ENCODE measurements around the gene S100A7.

Gene S100A7

GRCh38 chr1:153493343-153493960 lies 33.0 kb upstream of the S100A7 start:
- no peak overlapping the region for H3K4me3 ChIP-seq (ENCODE audit: low read length)
- H3K36me3 ChIP-seq (ENCODE audit: insufficient read depth, low read depth, low read length) = no peaks in the 10 kb centered on the region
- H3K9ac ChIP-seq (ENCODE audit: low read depth, low read length) = no peak overlapping the region
- peaks cover 10% of the 10 kb centered on the region for H3K4me1 ChIP-seq (ENCODE audit: insufficient read depth, low read length)
- no peaks in the 10 kb centered on the region for H3K27me3 ChIP-seq (ENCODE audit: insufficient read depth, low read length)
- H3K9me3 ChIP-seq (ENCODE audit: insufficient read depth, low read depth, low read length) = no peaks in the 10 kb centered on the region
- no peak overlapping the region for H3K27ac ChIP-seq (ENCODE audit: low read length)

GRCh38 chr1:153490272-153491051 lies 30.0 kb upstream of the S100A7 start:
- Histone ChIP-seq H3K9ac (ENCODE audit: low read depth, low read length) (no peak overlapping the region), H3K27ac (ENCODE audit: low read length) (no peak overlapping the region), H3K9me3 (ENCODE audit: insufficient read depth, low read depth, low read length) (no peaks in the 10 kb centered on the region), H3K27me3 (ENCODE audit: insufficient read depth, low read length) (no peaks in the 10 kb centered on the region), H3K36me3 (ENCODE audit: insufficient read depth, low read depth, low read length) (no peaks in the 10 kb centered on the region), H3K4me3 (ENCODE audit: low read length) (no peak overlapping the region), H3K4me1 (ENCODE audit: insufficient read depth, low read length) (peaks cover 10% of the 10 kb centered on the region)

- H3K4me3 ChIP-seq (ENCODE audit: low read length) = no peak overlapping the region
- H3K27ac ChIP-seq (ENCODE audit: low read length) = no peak overlapping the region
- peaks cover 8% of the 10 kb centered on the region; the same call in 1 of the 2 replicates for H3K4me1 ChIP-seq (ENCODE audit: insufficient read depth, low read length)
- H3K9me3 ChIP-seq (ENCODE audit: insufficient read depth, low read depth, low read length) = no peaks in the 10 kb centered on the region
- no peak overlapping the region for H3K9ac ChIP-seq (ENCODE audit: low read depth, low read length)
- no peaks in the 10 kb centered on the region for H3K36me3 ChIP-seq (ENCODE audit: insufficient read depth, low read depth, low read length)
- H3K27me3 ChIP-seq (ENCODE audit: insufficient read depth, low read length) = no peaks in the 10 kb centered on the region
Measured at GRCh38 chr1:153488731-153489130, 28.3 kb upstream of the S100A7 start.

GRCh38 chr1:153487707-153488106 lies 27.3 kb upstream of the S100A7 start:
- Histone ChIP-seq H3K4me3 (ENCODE audit: low read length) (no peak overlapping the region), H3K27ac (ENCODE audit: low read length) (no peak overlapping the region), H3K9ac (ENCODE audit: low read depth, low read length) (no peak overlapping the region), H3K36me3 (ENCODE audit: insufficient read depth, low read depth, low read length) (no peaks in the 10 kb centered on the region), H3K27me3 (ENCODE audit: insufficient read depth, low read length) (no peaks in the 10 kb centered on the region), H3K9me3 (ENCODE audit: insufficient read depth, low read depth, low read length) (no peaks in the 10 kb centered on the region), H3K4me1 (ENCODE audit: insufficient read depth, low read length) (peaks cover 10% of the 10 kb centered on the region; the same call in 1 of the 2 replicates)

GRCh38 chr1:153485863-153486262 lies 25.4 kb upstream of the S100A7 start:
- H3K27me3 ChIP-seq (ENCODE audit: insufficient read depth, low read length) = no peaks in the 10 kb centered on the region
- H3K27ac ChIP-seq (ENCODE audit: low read length) = no peak overlapping the region
- no peak overlapping the region for H3K4me3 ChIP-seq (ENCODE audit: low read length)
- H3K4me1 ChIP-seq (ENCODE audit: insufficient read depth, low read length) = peaks cover 10% of the 10 kb centered on the region; the same call in 1 of the 2 replicates
- no peak overlapping the region for H3K9ac ChIP-seq (ENCODE audit: low read depth, low read length)
- no peaks in the 10 kb centered on the region for H3K9me3 ChIP-seq (ENCODE audit: insufficient read depth, low read depth, low read length)
- H3K36me3 ChIP-seq (ENCODE audit: insufficient read depth, low read depth, low read length) = no peaks in the 10 kb centered on the region

GRCh38 chr1:153483776-153484175 lies 23.3 kb upstream of the S100A7 start:
- H3K9ac ChIP-seq (ENCODE audit: low read depth, low read length) = no peak overlapping the region
- no peak overlapping the region for H3K4me3 ChIP-seq (ENCODE audit: low read length)
- H3K36me3 ChIP-seq (ENCODE audit: insufficient read depth, low read depth, low read length) = no peaks in the 10 kb centered on the region
- no peaks in the 10 kb centered on the region for H3K9me3 ChIP-seq (ENCODE audit: insufficient read depth, low read depth, low read length)
- no peaks in the 10 kb centered on the region for H3K27me3 ChIP-seq (ENCODE audit: insufficient read depth, low read length)
- H3K4me1 ChIP-seq (ENCODE audit: insufficient read depth, low read length) = peaks cover 5% of the 10 kb centered on the region; the same call in 1 of the 2 replicates
- H3K27ac ChIP-seq (ENCODE audit: low read length) = no peak overlapping the region

GRCh38 chr1:153481124-153481523 lies 20.7 kb upstream of the S100A7 start:
- Histone ChIP-seq H3K4me1 (ENCODE audit: insufficient read depth, low read length) (peaks cover 11% of the 10 kb centered on the region; the same call in 1 of the 2 replicates), H3K4me3 (ENCODE audit: low read length) (no peak overlapping the region), H3K9ac (ENCODE audit: low read depth, low read length) (no peak overlapping the region), H3K9me3 (ENCODE audit: insufficient read depth, low read depth, low read length) (no peaks in the 10 kb centered on the region), H3K27me3 (ENCODE audit: insufficient read depth, low read length) (no peaks in the 10 kb centered on the region), H3K36me3 (ENCODE audit: insufficient read depth, low read depth, low read length) (no peaks in the 10 kb centered on the region), H3K27ac (ENCODE audit: low read length) (no peak overlapping the region)

GRCh38 chr1:153478692-153479618 lies 18.5 kb upstream of the S100A7 start:
- H3K4me3 ChIP-seq (ENCODE audit: low read length) = no peak overlapping the region
- H3K27me3 ChIP-seq (ENCODE audit: insufficient read depth, low read length) = no peaks in the 10 kb centered on the region
- H3K9ac ChIP-seq (ENCODE audit: low read depth, low read length) = no peak overlapping the region
- no peaks in the 10 kb centered on the region for H3K36me3 ChIP-seq (ENCODE audit: insufficient read depth, low read depth, low read length)
- peaks cover 9% of the 10 kb centered on the region; the same call in 1 of the 2 replicates for H3K4me1 ChIP-seq (ENCODE audit: insufficient read depth, low read length)
- H3K27ac ChIP-seq (ENCODE audit: low read length) = no peak overlapping the region
- H3K9me3 ChIP-seq (ENCODE audit: insufficient read depth, low read depth, low read length) = no peaks in the 10 kb centered on the region

GRCh38 chr1:153478047-153478691 lies 17.7 kb upstream of the S100A7 start:
- Histone ChIP-seq H3K27ac (ENCODE audit: low read length) (no peak overlapping the region), H3K4me3 (ENCODE audit: low read length) (no peak overlapping the region), H3K9ac (ENCODE audit: low read depth, low read length) (no peak overlapping the region), H3K4me1 (ENCODE audit: insufficient read depth, low read length) (peaks cover 6% of the 10 kb centered on the region; the same call in 1 of the 2 replicates), H3K36me3 (ENCODE audit: insufficient read depth, low read depth, low read length) (no peaks in the 10 kb centered on the region), H3K9me3 (ENCODE audit: insufficient read depth, low read depth, low read length) (no peaks in the 10 kb centered on the region; the same call in none of the 2 replicates), H3K27me3 (ENCODE audit: insufficient read depth, low read length) (no peaks in the 10 kb centered on the region)

- no peak overlapping the region for H3K27ac ChIP-seq (ENCODE audit: low read length)
- H3K9ac ChIP-seq (ENCODE audit: low read depth, low read length) = no peak overlapping the region
- H3K9me3 ChIP-seq (ENCODE audit: insufficient read depth, low read depth, low read length) = peaks cover 12% of the 10 kb centered on the region
- H3K4me1 ChIP-seq (ENCODE audit: insufficient read depth, low read length) = peaks cover 6% of the 10 kb centered on the region; the same call in 1 of the 2 replicates
- H3K36me3 ChIP-seq (ENCODE audit: insufficient read depth, low read depth, low read length) = no peaks in the 10 kb centered on the region
- no peak overlapping the region for H3K4me3 ChIP-seq (ENCODE audit: low read length)
- no peaks in the 10 kb centered on the region for H3K27me3 ChIP-seq (ENCODE audit: insufficient read depth, low read length)
Measured at GRCh38 chr1:153476491-153477093, 16.1 kb upstream of the S100A7 start.

- H3K4me1 ChIP-seq (ENCODE audit: insufficient read depth, low read length) = peaks cover 6% of the 10 kb centered on the region; the same call in 1 of the 2 replicates
- H3K27me3 ChIP-seq (ENCODE audit: insufficient read depth, low read length) = no peaks in the 10 kb centered on the region
- peaks cover 16% of the 10 kb centered on the region for H3K9me3 ChIP-seq (ENCODE audit: insufficient read depth, low read depth, low read length)
- no peak overlapping the region for H3K4me3 ChIP-seq (ENCODE audit: low read length)
- no peaks in the 10 kb centered on the region for H3K36me3 ChIP-seq (ENCODE audit: insufficient read depth, low read depth, low read length)
- H3K27ac ChIP-seq (ENCODE audit: low read length) = no peak overlapping the region
- no peak overlapping the region for H3K9ac ChIP-seq (ENCODE audit: low read depth, low read length)
Measured at GRCh38 chr1:153475282-153475681, 14.8 kb upstream of the S100A7 start.
